ENCODE data around the gene GPR55. TPM values are rescaled to one million over a fixed set of nuclear protein-coding genes. Genes with fewer than 3 reads are reported as not detected.
A peak's percentile ranks its signal among the peaks of the same experiment; 100 is the strongest.

GPR55 gene
- polyA plus RNA-seq, 10 donors: 0.07 to 0.37 (median 0.08) TPM; not detected in 5

GRCh38 chr2:230886671-230887071 lies 38.4 kb downstream of the GPR55 start:
- DNase-seq: no peak

- DNase-seq: no peak
These were observed 38.8 kb downstream of the GPR55 start for GRCh38 chr2:230886206-230886605.

- peak in 1 of 3 donors; percentile 69 for DNase-seq
These were observed 39.4 kb downstream of the GPR55 start for GRCh38 chr2:230885463-230886130.

- no peak for DNase-seq
These were observed 43.2 kb downstream of the GPR55 start for GRCh38 chr2:230881840-230882239.

DNA sequence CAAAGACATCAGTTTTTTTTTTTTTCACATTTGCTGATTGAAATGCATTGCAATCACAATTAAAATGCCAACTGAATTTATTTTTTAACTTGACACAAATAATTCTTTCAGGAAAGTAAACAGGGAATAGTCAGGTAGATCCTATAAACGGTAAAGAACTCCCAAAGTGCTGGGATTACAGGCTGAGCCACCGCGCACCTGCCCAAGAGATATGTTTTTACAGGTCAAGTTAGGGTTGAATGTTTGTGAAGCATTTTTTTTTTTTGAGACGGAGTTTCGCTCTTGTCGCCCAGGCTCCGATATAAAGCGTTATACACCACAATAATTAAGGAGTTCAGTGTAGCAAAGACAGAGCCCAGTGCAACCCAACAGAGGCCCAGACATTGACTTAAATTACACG lies 45.2 kb downstream of the GPR55 start:
- DNase-seq: no peak

DNA sequence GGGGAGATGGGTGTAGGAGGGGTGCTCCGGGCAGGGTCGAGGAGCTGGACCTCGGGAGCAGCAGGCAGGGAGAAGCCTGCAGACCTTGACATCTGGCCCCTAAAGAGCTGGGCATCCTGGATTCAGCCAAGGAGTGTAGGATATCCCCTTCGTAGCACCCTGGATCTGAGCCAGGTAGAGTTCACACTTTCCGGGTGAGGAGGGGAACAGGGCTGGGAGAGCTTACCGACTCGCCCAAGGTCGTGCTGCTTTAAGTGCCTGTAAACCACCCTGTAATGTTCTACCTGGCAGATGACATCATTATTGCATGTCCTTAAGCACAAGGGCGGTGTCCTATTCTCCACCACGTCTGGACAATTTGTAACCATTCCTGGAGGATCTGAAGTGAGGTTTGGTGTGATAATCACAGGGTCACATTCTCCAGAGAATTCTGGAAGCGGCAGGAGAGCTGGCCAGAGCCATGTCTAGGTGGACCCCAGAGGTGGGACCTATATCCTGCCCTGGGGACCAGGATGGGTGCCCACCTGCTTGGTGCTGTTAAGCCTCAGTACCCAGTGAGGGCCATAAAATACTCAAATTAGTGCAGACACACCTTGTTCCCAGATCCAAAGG lies 45.7 kb downstream of the GPR55 start:
- no peak for DNase-seq

DNA sequence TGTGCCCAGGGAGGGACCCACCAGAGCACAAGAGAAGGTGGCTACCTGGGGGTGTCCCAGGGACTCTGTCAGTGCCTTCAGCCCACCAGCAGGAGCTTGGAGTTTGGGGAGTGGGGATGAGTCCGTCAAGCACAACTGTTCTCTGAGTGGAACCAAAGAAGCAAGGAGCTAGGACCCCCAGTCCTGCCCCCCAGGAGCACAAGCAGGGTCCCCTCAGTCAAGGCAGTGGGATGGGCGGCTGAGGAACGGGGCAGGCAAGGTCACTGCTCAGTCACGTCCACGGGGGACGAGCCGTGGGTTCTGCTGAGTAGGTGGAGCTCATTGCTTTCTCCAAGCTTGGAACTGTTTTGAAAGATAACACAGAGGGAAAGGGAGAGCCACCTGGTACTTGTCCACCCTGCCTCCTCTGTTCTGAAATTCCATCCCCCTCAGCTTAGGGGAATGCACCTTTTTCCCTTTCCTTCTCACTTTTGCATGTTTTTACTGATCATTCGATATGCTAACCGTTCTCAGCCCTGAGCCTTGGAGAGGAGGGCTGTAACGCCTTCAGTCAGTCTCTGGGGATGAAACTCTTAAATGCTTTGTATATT lies 46.3 kb downstream of the GPR55 start:
- DNase-seq: no peak

- no peak for DNase-seq
These were observed 47.1 kb downstream of the GPR55 start for GRCh38 chr2:230877759-230878598.

DNA sequence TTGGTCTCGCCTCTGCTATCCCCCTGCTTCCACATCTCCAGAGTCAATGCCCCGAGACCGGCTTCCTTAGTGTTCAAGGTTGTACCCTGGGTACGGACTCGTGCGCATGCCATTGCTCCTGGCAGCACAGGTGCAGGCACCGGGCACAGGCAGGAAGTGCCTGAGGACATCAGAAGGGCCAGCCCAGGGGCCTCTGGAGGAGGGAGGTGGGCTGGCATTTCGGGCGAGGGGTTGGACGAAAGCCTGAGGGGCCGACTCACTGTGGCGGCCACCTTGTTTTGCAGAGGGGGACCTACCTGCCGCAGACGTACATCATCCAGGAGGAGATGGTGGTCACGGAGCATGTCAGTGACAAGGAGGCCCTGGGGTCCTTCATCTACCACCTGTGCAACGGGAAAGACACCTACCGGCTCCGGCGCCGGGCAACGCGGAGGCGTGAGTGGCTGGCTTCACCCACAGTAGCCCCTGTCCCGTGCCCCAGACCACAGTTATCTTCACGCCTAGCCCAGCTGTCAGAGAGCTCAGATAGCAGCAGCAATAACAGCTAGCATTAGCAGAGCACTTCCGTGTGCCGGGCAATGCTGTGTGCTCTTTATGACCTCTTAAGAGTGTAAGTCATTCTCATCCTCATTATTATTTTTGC lies 47.8 kb downstream of the GPR55 start:
- DNase-seq: no peak

DNA sequence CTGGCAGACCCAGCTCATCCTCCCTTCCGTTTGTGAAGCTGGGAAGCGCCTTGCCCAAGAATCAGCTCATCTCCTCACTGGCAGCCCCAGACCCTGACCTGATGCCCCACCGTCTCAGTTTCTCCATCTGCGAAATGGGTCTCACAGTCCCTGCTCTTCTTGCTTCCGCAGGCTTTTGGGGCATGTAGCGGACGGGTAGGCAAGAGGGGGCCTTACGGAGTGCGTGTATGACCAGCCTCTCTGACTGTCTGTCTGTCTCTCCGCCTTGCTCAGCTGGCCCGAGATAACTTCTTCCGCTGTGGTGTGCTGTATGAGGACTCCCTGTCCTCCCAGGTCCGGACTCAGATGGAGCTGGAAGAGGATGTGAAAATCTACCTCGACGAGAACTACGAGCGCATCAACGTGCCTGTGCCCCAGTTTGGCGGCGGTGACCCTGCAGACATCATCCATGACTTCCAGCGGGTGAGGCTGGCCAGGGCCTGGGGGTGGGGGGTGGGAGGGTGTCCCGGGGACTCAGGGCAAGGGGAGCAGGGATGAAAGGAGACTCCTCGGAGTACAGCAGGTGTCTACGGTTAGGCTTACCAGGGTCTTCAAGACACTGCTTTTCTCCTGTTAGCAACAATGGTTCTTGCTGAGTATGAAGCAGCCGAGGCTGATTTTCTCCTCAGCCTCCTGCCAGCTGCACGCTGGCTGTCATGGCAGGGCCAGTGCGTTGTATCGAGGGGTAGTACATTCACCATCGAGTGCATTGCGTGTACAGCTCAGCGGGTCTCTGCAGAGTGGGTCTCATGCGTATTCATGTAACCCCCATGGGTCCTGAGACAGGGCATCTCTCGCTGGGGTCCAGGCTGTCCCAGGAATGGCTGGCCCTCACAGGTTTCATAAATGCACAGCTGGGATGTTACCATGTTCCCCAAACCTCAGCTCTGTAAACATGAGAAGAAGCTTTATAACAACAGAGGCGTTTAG lies 49.4 kb downstream of the GPR55 start:
- DNase-seq: no peak

- DNase-seq: no peak
These were observed 50.2 kb downstream of the GPR55 start for GRCh38 chr2:230874876-230875275.

DNA sequence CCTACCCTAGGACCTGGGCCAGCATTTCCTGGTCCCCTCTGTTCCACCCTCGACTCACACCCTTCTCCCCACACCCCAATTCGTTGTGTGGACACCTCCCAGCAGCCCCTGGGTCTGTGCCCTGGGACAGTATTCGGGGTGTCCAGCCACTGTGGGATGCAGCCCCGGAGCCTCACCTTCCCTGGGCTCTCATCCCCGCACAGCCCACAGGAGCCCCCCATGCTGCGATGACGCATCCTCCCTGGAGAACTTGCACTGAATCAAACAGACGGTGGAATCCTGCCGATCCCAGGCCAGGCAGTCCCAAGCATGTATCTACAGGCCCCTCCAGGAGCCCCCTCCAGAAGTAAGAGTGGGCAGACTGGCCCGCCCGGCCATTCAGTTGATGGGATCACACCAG lies 50.6 kb downstream of the GPR55 start:
- no peak for DNase-seq

DNA sequence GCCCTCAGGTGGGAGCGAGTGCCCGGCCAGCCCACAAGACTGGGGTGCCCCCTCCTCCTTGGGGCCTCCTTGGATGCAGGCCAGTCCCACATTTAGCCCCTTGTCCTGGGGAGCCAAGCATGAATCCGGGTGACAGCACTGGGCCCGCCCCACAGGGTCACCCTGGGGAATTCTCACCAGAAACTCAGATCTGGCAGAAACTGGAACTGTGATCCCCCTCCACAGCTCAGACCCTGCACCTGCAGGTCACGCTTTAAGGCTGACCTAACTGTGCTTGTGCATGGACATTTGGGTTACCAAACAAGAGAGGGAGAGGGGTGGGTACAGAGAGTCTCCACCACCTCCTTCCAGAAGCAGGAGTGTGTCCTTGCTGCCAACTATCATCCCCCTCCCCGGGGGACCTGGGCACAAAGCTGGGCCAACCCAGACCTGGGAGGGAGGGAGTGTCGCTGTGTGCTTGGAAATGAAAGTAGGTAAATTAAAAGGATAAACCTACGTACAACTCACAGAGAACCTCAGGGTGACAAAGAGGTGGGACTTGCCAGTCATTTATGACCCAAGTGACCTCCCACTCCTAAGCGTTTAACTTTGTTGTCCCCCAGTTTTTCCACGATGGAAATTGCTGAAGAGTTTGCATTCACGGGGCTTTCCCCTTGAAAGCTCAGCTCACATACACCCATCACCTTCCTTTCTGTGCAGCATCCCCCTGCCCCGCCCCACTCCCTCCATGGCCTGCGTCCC lies 51.2 kb downstream of the GPR55 start:
- no peak for DNase-seq

- no peak for DNase-seq
These were observed 51.9 kb downstream of the GPR55 start for GRCh38 chr2:230872968-230873660.

DNA sequence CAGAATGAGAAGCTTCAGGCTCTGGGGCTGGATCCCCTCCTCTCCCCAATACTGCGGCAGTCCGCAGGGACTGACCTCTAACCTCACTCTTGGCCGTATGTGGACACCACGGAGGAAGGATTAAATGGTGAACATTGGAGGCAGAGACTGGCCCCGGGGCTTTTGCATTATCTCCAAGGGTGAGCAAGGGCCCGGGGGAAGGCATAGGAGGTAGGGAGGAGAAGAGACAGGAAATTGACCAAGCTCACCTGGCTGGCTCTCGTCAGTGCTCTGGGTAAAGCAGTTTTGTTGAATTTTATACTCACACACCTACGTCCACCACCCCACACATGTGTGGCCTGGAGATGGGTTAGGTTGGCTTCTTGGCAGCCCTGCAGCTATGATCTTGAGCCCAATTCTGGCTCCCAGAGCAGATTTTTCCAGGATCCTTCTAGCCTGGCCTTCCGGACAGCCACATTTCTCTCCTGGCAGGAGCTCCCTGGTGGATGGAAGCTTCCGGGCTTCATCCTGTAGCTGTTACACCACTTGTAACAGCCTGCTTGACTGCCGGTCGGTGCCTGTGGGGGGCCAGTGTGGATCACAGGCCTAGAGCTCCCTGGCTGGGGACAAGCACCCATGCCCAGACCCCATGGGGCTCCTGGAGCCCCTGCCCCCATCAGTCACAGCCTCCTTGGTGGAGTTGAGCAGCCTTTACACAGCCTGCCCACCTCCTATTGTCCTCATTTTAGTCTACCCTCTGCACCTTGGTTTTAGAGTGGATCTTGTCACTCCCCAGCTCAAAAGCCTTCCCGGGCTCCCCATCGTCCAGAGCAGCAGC lies 52.7 kb downstream of the GPR55 start:
- DNase-seq: no peak

DNA sequence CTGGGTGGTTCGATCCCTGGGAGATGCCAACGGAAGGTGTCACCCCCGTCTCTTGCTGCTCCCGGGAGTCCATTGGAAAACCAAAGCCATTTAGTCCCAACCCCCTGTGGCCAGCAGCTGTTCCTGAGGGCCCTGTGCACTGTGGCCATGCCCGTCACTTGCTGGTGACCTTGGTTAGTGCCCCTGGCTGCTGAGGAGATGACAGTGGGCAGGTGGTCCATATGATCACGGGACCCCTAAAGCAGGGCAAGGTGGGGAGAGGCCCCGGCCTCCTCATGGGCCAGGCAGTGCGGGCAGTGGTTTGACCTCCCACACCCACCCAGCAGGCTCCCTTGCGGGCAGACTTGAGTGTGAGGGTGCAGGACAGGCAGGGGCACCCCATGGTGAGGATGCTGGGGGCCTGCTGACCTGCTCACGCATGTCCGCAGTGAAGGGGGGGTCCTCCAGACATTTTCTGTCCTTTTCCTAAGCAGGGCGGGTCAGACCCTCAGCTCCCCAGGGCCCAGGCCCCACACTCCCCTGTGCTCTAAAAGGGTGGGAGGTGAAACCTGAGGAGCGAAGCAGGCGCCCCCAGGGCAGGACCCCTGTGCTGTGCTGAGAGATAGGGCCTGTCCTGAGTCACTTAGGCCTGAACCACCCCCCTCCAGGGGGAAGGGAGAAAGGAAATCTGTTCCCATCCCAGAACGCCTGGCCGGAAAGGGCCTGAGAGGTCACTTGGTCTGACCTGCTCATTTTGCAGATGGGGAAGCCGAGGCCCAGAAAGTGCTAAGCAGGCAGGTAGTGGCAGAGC lies 53.5 kb downstream of the GPR55 start:
- no peak for DNase-seq

DNA sequence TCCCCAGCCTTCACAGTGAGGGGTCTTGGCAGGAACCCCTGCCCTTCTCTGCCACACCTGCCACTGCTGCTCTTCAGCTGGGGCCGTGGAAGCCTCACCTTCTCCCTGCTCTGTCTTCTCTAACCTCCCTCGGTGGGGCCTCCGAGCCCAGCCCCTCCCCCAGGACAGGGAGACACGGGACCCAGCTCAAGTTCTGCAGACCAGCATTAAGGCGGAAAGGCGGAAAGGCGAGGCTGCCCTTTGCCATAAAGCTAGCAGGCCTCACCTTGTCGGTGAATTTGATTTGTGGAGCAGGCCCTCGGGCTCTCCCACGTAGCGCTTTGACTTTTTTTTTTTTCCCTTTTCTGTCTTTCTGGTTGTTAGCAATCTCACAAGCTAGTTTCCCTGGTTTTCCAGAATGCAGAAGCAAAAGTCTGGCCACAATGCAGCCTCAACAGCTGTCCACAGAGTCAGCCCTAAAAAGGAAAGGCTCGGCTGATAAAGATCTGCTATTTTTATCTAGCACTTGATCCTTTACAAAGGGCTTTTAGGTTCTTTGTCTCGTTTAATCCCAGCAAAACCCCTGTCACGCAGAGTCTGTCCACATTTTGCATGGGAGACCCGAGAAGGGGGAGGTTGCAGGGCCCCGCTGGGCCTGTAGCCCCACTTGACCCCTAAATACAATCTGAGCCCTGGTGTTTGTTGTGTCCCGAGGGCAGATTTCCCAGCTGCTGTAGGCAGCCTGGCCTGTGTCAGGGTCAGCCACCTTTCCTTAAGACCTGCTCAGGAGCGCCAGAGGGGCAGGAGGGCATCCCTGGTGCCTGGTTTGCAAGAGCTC lies 54.3 kb downstream of the GPR55 start:
- DNase-seq: peak in 1 of 3 donors; percentile 72
